ENCODE measurements around the gene ZNF444. TPM values are rescaled to one million over a fixed set of nuclear protein-coding genes. Genes with fewer than 3 reads are reported as not detected.

The ZNF444 gene
- total and polyA plus RNA-seq, 9 of the 15 experiments (the other 6 are each of a cell fraction or from before 2014, with no cell fraction given), result 0.39 to 40.0 (median 6.9) TPM

GRCh38 chr19:56191711-56192110, 50.6 kb downstream of the ZNF444 start:
- POLR2A ChIA-PET, result interaction anchor here (0.9 kb wide), 1 partner anchor 10 kb away, joined by 4 read pairs; no protein-coding TSS in a partner anchor
- WGBS (ENCODE audit: insufficient coverage, low coverage, missing lambda C conversion rate), result 46% methylated on average over 10 of the region's 10 CpGs
- Histone ChIP-seq H3K4me3 (no peak overlapping the region), H3K36me3 (ENCODE audit: control insufficient read depth, insufficient read depth, low read length) (no peaks in the 10 kb centered on the region), H3K4me2 (ENCODE audit: insufficient read depth, low read length) (no peak overlapping the region), H3K27me3 (ENCODE audit: control insufficient read depth in 2 of 2, insufficient read depth in 2 of 2, low read length in 2 of 2) (no peaks in the 10 kb centered on the region; a peak in 2 of 5 replicates), H3K9me3 (replicated peaks; ENCODE audit: control insufficient read depth, insufficient read depth, low read depth, low read length) (no peaks in the 10 kb centered on the region), H3K79me2 (ENCODE audit: control insufficient read depth, insufficient read depth, low read length) (no peaks in the 10 kb centered on the region), H4K20me1 (replicated peaks; ENCODE audit: control insufficient read depth, insufficient read depth, low read length) (no peaks in the 10 kb centered on the region), H3K4me1 (replicated peaks in 1 of 2; ENCODE audit: control insufficient read depth in 2 of 2, insufficient read depth in 2 of 2, low read length in 2 of 2) (peaks cover 3 to 5% of the 10 kb centered on the region in 2 experiments; a peak in 4 of 5 replicates), H2AFZ (ENCODE audit: low read depth, low read length) (no peak overlapping the region), H3K9me1 (ENCODE audit: control insufficient read depth, insufficient read depth, low read length) (no peaks in the 10 kb centered on the region), H3K27ac (ENCODE audit: extremely low read depth, low read depth, low read length) (no peak overlapping the region), H3K9ac (ENCODE audit: insufficient read depth in 1 of 2, low read depth in 2 of 2, low read length in 2 of 2) (no peak overlapping the region)
- ATAC-seq, result no peak
- no TSS peak for BruUV-seq (replicated peaks)
- CTCF ChIA-PET (ENCODE audit: low intra/inter-chr PET ratio), result no interaction called here
- intact Hi-C loops (cut with micrococcal nuclease), result no loop called here
- in situ Hi-C loops (cut with MboI), result no loop called here
- no peak for FAIRE-seq
- TF ChIP-seq HDAC3 (IDR thresholded peaks at IDR 0.05; ENCODE audit: borderline replicate concordance, partially characterized antibody) (no peak), NFE2L1 (tag; IDR thresholded peaks at IDR 0.05; ENCODE audit: borderline replicate concordance, low read depth) (no peak), ZSCAN29 (IDR thresholded peaks at IDR 0.05) (no peak), L3MBTL2 (IDR thresholded peaks at IDR 0.05) (no peak), BACH1 (tag; IDR thresholded peaks at IDR 0.05) (no peak), FOXP4 (CRISPR knock-in tag; IDR thresholded peaks at IDR 0.05; ENCODE audit: borderline replicate concordance) (no peak), ZNF224 (CRISPR knock-in tag; IDR thresholded peaks at IDR 0.05) (no peak), ZNF780A (CRISPR knock-in tag; IDR thresholded peaks at IDR 0.05) (no peak), SIN3B (IDR thresholded peaks at IDR 0.05; ENCODE audit: low read depth) (no peak), RBM14 (IDR thresholded peaks at IDR 0.05; ENCODE audit: borderline replicate concordance, insufficient read depth, low read depth, low read length) (no peak), DNMT1 (IDR thresholded peaks at IDR 0.05) (no peak), RFX5 (IDR thresholded peaks at IDR 0.05; ENCODE audit: low read depth, low read length) (no peak), SRSF3 (IDR thresholded peaks at IDR 0.05; ENCODE audit: insufficient read depth, low read length) (no peak), NCOA4 (IDR thresholded peaks at IDR 0.05; ENCODE audit: partially characterized antibody) (no peak), BCL6 (CRISPR knock-in tag; IDR thresholded peaks at IDR 0.05) (no peak), ESRRB (CRISPR knock-in tag; IDR thresholded peaks at IDR 0.05; ENCODE audit: borderline replicate concordance) (no peak), ZBTB11 (CRISPR knock-in tag; IDR thresholded peaks at IDR 0.05) (no peak)
- DNase-seq (ENCODE audit: extremely low read depth in 1 of 4, low spot score in 3 of 4), result no peak
